Coronary artery (tissue), 2 donors: Measurements from ENCODE around the gene PUS1.

Source experiments
- DNase-seq: peaks from one replicate; pipeline ENCODE4 v3.0.0-alpha.2; 2017; ENCODE audit warnings: low spot score
- H3K27ac ChIP-seq, 2 donors: fragments of 200-600 bp; sonication (generic); one replicate each; pipeline ENCODE4 v1.5.1; 2016 to 2019
- H3K4me3 ChIP-seq: fragments of 200-600 bp; sonication (generic); 2 replicates; pipeline ENCODE4 v1.5.1; 2016; ENCODE audit warnings: mild to moderate bottlenecking, moderate library complexity
- TF ChIP-seq, protein P1 (sequence below): fragments of 200-600 bp; sonication (generic); IDR thresholded peaks from one replicate; pipeline ENCODE4 v1.5.1; 2019; ENCODE audit warnings: antibody characterized with exemption

PUS1 gene

DNA sequence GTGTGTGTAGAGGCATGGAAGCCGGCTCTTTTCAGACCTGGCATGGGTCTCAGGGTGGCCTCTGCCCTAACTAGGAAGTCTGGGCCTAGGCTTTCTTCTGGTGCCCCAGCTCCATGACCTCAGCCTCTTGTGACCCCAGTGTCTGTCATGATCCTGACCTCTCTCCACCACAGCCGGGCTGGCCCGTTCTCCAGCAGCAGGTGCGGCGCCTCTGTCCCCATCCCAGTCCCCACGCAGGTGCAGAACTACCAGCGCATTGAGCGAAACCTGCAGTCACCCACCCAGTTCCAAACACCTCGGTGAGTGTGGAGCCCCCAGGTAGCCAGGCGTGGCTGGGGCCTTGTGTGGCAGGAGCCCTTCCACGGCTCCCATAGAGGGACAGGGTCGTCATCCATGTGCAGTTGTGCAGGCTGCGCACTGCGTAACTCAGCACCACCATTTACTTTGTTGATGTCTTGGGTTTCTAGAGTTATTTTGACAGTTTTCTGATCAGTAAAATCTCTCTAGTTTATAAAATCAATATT, 14.8 kb upstream of the PUS1 start:
- Histone ChIP-seq H3K4me3 (no peak overlapping the region), H3K27ac (no peak overlapping the region)
- DNase-seq, result no peak
- TF ChIP-seq, protein P1, sequence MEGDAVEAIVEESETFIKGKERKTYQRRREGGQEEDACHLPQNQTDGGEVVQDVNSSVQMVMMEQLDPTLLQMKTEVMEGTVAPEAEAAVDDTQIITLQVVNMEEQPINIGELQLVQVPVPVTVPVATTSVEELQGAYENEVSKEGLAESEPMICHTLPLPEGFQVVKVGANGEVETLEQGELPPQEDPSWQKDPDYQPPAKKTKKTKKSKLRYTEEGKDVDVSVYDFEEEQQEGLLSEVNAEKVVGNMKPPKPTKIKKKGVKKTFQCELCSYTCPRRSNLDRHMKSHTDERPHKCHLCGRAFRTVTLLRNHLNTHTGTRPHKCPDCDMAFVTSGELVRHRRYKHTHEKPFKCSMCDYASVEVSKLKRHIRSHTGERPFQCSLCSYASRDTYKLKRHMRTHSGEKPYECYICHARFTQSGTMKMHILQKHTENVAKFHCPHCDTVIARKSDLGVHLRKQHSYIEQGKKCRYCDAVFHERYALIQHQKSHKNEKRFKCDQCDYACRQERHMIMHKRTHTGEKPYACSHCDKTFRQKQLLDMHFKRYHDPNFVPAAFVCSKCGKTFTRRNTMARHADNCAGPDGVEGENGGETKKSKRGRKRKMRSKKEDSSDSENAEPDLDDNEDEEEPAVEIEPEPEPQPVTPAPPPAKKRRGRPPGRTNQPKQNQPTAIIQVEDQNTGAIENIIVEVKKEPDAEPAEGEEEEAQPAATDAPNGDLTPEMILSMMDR, result no peak

DNA sequence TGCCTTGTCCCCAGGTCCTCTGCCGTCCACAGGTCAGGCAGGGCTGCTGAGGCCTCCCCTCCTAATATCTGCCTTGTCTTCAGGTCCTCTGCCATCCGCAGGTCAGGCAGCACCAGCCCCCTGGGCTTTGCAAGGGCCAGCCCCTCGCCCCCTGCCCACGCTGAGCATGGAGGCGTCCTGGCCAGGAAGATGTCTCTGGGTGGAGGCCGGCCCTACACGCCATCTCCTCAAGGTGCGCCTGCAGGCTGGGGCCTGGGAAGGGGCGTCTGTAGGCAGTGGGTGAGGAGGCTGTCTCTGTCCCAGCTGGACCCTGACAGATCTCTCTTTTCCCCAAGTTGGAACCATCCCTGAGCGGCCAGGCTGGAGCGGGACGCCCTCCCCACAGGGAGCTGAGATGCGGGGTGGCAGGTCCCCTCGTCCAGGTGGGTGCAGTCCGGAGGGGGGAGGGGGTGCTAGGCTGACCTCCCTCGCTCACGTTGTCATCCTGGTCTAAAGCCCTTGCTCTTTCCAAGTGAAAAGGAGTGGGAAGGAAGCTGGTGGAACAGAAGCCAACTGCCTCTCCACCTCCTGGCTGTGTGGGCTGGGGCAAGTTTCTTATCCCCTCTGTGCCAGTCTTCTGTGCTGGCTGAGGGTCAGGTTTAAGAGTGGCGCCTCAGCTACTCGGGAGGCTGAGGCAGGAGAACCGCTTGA, 13.9 kb upstream of the PUS1 start:
- no peak for DNase-seq
- TF ChIP-seq, protein P1, result no peak
- no peak overlapping the region for H3K27ac ChIP-seq
- no peak overlapping the region for H3K4me3 ChIP-seq

GRCh38 chr12:131915823-131916222, 13.3 kb upstream of the PUS1 start:
- Histone ChIP-seq H3K27ac (no peak overlapping the region), H3K4me3 (no peak overlapping the region)
- no peak for DNase-seq
- TF ChIP-seq, protein P1, result no peak

- no peak for DNase-seq
- no peak overlapping the region for H3K27ac ChIP-seq
- H3K4me3 ChIP-seq, result no peak overlapping the region
- TF ChIP-seq, protein P1, result no peak
Measured at GRCh38 chr12:131916306-131917138, 12.6 kb upstream of the PUS1 start.

DNA sequence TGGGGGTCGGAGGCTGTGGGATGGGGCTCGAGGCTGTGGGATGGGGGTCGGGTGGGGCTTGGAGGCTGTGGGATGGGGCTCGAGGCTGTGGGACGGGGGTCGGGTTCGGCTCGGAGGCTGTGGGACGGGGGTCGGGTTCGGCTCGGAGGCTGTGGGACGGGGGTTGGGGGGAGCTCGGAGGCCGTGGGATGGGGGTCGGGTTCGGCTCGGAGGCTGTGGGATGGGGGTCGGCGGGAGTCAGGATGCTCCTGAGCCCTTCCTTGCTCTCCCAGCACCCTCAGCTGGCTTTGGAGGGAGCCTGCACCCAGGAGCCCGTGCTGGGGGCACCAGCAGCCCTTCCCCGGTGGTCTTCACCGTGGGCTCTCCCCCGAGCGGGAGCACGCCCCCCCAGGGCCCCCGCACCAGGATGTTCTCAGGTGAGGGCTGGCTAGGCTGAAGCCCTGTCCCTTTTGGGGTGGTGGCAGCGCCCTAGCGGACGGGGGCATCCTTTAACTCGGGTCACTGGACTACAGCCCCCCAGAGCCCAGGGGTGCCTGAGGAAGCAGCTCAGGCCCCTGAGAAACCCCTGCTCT, 11.9 kb upstream of the PUS1 start:
- H3K27ac ChIP-seq, result no peak overlapping the region
- TF ChIP-seq, protein P1, result no peak
- DNase-seq, result no peak
- no peak overlapping the region for H3K4me3 ChIP-seq

- Histone ChIP-seq H3K27ac (no peak overlapping the region), H3K4me3 (no peak overlapping the region)
- TF ChIP-seq, protein P1, result no peak
- no peak for DNase-seq
Measured at GRCh38 chr12:131917711-131918306, 11.3 kb upstream of the PUS1 start.
